GM21723 (cell line): ENCODE data around the gene TMEM171.

Experiments
- ATAC-seq: cut with Tn5 transposase; IDR thresholded peaks from one replicate; pipeline ENCODE4 v1.9.1; 2021; ENCODE audit warnings: mild to moderate bottlenecking, moderate library complexity; ENCODE audit not compliant: unreplicated experiment

TMEM171 gene

DNA sequence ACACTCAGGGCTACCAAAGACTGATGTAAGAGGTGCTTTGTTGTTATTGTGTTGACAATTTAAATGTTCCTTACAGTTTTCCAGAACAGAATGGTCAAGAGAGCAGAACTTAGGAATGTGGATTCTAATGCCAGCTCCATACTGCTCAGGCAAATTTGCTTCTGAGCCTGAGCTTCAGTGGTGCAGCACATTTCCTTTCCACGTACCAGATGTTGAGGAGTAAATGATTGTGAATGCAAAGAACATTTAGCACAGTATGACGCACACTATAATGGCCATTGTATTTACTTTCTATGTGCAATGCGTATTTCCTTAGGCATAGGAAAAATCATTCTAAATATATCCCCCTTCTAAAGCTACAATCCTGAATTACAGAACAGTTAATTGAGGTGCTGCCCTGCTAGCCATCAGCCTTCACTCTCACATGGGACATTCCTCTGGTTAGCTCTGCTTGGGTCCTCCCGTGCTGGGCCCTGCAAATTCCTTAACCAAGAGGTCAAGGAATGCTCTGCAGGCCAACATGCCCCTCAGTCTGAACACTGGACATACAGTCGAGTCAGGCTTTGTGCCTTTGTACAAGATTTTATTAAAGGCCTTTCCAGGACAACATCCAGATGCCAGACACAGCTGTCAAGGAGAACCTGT is 31.5 kb downstream of the TMEM171 start:
- ATAC-seq = no peak

DNA sequence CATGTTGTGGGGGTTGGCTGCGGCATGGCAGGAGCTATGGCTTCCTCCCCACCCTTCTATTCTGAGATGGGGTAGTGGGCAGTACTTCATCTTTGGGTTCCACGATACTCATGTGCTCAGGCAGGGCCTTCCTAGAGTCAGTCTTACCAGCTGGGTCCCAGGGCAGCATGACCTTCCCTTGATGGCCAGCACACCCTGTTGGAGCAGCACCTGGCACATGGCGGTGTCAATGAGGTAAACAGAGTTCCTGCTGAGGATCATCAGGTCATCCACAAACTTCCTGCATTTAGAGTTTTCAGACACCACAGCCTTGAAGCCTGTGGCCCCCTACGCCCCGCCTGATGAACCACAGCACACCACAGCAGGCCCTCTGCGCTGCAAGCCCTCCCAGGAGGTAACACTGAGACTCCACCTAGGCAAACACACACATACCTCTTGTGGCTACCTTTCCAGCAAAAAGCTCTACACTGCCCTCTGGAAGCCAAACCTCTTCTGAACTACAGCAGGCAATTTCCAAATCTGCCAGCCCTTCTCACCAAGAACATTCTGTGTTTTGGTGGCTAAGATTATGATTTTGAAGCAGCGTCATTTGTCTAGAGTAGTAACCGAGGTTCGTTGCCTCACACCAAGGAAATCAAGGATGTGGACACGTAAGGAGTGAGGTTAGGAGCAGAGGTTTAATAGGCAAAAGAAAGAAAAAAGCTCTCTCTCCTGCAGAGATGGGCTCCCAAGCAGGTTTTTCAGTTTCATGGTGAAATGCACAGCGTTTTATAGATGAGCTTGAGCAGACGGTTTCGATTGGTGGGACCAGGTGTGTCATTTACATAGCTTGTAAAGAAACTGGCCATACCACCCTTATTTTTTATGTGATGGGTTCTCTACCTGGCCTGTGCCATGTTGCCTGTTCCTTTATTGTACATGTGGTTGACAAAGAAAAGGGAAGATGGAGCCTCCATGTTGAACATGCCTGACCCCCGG is 32.3 kb downstream of the TMEM171 start:
- ATAC-seq = no peak

DNA sequence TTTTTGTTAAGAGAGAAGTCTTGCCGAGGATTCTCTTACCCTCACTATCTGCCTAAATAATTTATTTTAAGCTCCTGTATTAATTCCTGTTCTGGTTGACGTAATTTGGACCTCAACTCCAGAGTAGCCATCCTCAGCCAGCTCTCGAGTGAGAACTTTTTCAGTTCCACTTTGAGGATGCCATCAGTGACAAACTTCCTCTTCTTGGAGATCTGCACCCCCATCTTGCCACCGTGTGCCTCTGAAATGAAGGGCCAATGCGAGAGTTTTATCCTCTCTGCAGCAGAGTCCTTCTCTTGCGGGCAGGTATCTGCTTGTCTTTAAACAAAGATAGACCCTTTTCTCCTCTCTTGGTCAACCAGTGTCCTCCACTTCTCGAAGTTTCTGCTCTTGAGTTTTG is 33.1 kb downstream of the TMEM171 start:
- ATAC-seq = no peak

DNA sequence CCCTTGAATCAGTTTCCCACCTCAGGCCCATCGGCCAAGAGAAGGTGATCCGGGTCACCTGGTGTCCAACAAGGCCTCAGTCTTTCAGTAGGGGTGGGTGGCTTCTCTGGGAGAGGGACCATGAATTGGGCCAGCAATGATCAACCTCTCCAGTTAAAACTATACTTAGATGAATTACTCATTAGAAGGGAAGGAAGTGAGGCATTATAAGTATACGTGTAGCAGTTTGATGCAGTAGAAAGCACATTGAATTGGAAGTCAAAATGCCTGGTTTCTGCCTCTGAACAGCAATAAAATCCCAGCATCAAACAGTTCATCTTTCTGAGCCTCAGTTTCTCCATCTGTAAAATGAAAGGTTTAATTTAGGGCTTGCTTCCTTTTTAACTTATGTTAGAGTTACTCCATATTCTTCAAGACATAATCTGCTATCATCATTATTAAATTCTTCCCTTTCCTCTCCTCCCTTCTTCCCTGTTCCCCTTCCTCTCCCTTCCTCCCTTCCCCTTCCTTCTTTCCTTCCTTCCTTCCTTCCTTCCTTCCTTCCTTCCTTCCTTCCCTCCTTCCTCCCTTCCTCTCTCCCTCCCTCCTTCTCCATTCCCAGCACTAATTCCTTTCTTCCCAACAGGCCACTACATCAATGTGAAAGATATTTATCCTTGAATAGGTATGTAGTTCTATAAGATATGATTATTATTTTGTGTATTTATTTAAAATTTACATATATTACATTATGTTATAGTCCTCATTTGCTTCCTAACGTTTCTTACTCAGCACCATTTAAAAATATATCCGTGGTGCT is 34.0 kb downstream of the TMEM171 start:
- no peak for ATAC-seq

DNA sequence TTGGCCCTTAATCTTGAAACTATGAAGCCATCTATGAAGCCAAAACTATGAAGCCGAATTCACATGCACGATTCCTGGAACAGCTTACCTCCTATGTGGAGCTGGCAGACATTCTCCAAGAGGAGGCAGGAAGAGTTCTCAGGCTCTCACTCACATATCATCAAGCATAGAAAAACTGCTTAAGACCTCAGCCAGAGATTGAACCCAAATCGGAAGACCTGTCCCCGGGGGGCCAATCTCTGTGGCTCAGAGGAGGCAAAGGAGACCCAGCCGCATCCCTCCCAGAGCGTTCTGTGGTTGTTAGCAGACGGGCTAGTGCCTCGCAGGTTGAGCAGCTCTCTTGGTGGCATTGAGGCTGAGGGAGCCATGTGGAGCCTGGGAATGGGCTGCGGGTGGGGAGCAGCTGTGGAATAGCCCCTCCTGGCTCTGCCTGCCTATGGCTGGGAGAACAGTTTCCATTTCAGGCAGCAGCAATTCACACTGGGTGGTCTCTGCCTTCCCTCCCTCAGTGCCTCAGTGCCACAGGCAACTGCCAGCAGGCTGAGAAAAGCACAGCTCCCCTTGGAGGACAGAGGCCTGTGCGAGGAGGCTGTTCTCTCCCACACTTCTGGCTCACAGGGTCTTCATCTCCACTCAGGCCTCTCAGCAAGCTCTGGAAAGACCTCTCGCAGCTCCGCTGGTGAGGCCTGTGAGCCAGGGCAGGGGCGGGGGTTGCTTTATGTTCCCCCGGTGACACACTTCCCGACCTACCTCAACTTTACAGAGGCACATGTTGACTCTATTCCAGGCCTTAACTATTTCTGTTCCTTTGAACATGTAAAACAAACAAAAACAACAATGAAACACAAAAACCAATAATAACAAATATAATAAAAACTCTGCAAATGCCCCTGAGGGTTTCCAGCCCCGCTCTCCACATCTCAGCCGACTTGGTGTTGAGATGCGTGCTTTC is 35.2 kb downstream of the TMEM171 start:
- ATAC-seq = no peak

DNA sequence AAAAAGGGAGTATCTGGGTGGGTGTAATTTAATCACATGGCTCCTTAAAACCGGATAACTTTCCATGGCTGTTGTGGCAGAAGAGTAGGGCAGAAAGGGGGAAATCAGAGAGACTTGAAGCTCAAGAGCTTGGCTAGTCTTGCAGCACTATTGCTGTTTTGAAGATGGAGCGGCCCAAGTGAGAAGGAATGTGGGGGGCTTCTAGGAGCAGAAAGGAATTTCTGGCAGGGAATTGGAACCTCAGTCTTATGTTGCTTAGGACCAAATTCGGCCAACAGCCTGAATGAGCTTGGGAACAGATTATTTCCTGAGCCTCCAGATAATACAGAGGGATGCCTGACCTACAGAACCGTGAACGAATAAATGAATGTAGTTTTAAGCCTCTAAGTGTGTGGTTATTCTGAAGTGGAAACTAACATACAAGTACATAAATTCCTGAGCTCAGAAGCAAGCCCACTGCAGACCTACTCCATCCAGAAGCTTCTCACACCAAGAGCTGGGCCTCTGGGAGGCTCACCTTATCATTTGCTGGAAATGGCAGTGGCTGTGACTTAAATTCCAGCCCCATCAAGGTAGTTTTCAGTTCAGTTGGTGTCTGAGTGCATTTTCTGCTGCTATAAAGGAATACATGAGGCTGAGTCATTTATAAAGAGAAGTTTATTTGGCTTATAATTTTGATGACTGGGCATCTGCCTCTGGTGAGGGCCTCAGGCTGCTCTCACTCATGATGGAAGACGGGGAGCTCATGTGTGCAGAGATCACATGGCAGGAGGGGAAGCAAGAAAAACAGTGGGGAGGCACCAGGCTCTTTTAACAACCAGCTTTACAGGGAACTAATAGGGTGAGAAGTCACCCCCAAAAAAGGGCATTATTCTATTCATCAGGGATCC is 37.3 kb downstream of the TMEM171 start:
- no peak for ATAC-seq

DNA sequence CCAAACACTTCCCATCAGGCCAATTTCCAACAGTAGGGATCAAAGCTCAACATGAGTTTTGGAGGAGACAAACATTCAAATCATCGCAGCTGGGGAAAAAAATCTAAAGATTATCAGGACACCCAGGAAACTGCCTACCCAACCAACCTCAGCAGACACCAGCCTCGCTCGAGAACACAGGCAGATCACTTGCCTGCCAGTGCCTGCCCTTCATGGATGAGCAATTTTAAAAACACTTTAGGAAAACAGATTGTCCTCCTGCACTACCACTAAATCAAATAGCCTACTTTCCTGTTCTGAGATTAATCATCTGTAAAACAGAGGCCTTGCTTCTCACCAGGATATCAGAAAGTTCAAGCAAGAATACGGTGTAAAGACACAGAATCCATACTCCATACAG is 37.9 kb downstream of the TMEM171 start:
- no peak for ATAC-seq

DNA sequence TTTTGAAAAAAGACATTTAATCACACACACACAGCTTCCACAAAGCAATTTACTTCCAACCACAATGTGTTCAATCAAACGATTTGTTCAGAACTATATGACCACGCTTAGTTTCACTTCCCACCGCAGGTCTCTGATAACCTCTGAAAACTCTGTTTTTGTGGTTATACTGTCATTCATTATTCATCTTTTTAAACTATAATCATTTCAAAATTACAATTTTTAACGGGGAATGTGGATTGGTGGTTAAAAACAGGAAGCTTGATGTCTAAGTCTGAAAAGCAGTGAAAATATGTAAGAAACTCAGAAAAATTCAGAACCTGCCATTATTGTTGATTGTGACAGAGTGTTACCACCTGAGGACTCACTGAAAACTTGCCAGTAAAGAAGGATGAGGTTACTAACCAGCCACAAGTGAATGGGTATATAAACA is 39.9 kb downstream of the TMEM171 start:
- peak; percentile 54 for ATAC-seq

DNA sequence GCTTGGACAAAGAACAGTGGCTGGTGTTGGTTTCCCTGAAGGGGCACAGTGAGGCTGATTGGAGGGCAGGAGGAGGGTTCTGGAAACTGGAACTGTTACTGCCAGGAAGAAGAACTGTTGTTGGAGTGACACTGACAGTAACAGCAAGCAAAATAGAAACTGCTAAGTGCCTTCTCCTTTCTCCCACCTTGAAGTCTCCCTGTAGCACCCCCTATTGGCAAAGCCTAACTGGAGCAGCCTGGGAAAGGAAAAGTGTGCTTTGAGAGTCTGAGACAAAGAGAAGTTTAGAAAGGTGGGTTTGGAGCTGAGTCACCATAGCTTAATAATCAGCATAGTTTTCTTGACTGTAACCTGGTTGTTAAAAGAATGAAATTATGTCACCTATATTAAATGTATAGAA is 50.1 kb downstream of the TMEM171 start:
- no peak for ATAC-seq

DNA sequence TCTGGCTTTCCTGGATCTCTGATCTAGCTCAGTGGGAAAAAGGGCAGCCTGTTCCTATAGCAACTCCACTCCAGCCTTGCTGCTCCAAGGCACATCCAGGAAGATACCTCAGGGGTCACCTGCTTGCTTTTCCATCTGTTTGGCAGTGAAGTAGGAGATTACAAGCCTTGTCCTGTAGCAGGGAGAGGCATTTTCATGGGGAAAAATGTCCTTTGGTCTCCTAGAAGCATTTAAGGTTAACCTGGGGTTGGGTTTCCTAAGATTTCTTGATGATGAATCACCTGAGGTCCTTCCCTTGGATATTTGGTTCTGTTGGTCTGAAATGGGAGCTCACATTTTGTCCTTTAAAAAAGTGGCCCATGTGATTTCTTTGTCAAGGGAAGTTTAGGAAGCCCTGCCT is 51.1 kb downstream of the TMEM171 start:
- no peak for ATAC-seq

DNA sequence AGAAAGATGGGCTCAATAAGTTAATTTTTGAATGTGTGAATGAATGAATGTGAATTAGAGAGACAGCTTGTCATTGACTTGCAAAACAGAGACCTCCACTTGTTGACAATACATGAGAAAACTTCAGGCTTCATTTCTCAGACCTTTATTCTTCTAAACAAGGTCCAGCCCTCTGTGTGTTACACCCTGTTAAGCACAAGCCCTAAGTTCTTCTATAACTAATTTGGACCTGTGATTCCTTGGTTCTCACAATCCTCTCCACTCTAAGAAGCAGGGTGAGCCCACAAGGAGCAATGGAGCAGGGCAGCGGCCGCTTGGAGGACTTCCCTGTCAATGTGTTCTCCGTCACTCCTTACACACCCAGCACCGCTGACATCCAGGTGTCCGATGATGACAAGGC is 52.6 kb downstream of the TMEM171 start, which contains the start of gene TMEM174:
Gene TMEM174, plus strand, starts transcription at position 243 of the 400 bp plus-strand sequence. Its CDS starts 51 bp downstream, at position 294.
- ATAC-seq = no peak

DNA sequence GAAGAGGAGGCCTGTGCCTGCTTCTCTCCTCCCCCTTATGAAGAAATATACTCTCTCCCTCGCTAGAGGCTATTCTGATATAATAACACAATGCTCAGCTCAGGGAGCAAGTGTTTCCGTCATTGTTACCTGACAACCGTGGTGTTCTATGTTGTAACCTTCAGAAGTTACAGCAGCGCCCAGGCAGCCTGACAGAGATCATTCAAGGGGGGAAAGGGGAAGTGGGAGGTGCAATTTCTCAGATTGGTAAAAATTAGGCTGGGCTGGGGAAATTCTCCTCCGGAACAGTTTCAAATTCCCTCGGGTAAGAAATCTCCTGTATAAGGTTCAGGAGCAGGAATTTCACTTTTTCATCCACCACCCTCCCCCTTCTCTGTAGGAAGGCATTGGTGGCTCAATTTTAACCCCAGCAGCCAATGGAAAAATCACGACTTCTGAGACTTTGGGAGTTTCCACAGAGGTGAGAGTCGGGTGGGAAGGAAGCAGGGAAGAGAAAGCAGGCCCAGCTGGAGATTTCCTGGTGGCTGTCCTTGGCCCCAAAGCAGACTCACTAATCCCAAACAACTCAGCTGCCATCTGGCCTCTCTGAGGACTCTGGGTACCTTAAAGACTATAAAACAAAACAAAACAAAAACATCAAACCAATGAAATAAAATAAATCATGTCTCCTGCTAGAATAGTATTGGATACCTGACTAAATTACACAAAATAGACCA is 53.9 kb downstream of the TMEM171 start:
- ATAC-seq = no peak

DNA sequence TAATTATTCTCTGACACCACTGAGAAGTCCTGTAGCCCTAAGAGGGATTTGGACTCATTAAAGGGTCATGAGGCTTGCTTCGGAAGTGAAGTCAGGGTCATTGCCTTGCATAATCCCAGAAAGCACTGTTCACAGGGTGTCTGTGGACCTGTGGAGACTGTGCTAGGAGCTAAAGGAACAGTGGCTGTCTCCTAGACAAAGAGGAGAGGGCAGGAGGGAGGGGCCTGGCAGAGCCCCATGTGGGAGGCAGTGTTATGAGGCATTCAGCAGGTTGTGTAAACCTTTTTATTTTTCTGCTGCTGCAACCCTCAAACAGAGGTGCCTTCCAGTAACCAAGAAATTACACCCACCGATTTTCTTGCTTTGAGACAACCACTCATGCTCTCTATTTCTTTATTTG is 55.9 kb downstream of the TMEM171 start:
- ATAC-seq = no peak

DNA sequence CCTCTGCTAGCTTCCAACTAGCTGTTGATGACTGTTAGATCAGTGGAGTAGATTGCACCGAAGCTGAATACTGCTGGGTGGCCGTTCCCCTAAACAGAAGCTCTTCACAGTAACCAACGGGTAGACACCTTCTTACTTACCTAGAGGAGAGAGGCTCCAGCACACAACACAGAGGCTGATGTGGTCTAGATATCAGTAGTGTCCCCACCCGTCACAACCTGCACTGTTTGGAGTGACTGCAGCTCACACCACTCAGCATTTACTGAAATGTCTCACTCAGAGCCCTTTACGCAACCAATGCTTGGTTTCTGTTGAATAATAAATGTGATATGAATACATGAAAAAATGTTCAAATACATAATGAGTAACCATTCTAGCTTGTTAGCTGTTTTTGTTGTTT is 57.9 kb downstream of the TMEM171 start:
- ATAC-seq = no peak

DNA sequence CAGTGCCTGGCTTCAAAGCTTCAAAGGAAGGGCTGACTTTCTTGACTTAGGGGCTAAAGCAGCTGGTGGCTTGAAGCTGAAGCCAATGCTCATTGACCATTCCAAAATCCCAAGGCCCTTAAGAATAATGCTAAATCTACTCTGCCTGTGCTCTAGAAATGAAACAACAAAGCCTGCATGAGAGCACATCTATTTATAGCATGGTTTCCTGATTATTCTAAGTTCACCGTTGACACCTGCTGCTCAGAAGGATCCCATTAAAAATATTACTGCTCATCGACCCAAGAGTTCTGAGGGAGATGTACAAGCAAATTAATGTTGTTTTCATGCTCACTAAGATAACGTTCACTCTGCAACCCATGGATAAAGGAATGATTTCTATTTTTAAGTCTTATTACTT is 59.4 kb downstream of the TMEM171 start:
- no peak for ATAC-seq

DNA sequence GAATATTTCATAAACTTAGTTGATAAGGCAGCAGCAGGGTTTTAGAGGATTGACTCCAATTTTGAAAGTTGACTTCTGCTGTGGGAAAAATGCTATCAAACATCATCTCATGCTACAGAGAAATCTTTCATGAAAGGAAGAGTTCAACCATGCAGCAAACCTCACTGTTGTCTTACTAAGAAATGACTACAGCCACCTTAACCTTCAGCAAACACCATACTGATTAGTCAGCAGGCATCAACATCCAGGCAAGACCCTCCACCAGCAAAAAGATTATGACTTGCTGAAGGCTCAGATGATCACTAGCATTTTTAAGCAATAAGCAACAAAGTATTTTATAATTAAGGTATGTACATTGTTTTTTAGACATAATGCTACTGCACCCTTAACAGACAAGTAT is 60.2 kb downstream of the TMEM171 start:
- no peak for ATAC-seq
